Hematopoietic multipotent progenitor cell treated with erythropoietin and hydrocortisone succinate and interleukin-3 and kit ligand, for 17 days (in vitro differentiated cells): ENCODE measurements around the gene ARHGAP5.
A peak's percentile ranks its signal among the peaks of the same experiment; 100 is the strongest.

Experiments used
- DNase-seq: peaks from one replicate; pipeline ENCODE4 v3.0.0-alpha.2; 2015; ENCODE audit warnings: low spot score

ARHGAP5 gene

DNA sequence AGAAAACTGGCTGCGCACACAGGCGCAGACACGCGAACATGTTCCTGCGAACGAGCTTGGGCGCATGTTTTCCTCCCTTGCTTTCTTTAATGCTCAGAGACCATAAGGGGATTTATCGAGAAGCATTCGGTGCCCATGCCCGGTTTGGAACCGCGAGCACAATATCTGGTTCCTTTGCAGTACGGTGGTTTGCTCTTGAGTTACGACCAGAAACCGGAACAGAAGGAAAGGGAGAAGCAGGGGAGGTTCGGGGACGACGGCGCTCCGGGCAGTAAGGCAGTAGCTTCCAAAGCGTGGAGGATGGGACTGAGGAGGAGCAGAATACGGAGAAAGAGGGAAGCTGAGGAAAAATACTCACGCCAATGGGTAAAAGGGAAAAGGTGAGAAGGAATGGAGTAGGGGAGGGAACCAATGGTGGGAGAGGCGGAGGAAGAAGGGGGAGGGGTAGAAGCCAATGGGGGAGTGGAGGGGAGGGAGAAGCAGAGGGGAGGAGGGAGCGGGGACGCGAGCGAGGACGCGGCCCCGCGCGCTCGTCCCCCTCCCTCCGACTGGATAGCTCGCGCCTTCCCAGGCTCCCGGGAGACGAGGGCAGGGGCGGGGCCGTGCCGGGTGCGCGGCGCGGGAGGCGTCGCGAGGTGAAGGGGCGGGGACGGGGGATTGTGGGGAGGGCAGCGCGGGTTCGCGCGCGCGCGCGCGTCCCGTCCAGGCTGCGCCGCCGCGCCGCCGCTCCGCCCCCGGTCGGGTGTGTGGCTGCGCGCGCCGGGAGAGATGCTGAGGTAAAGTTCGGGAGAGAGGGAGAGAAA, 625 bp upstream of the ARHGAP5 start:
- DNase-seq = peak; percentile 70

GRCh38 chr14:32078023-32078857, 1.1 kb downstream of the ARHGAP5 start:
- DNase-seq = peak; percentile 23

DNA sequence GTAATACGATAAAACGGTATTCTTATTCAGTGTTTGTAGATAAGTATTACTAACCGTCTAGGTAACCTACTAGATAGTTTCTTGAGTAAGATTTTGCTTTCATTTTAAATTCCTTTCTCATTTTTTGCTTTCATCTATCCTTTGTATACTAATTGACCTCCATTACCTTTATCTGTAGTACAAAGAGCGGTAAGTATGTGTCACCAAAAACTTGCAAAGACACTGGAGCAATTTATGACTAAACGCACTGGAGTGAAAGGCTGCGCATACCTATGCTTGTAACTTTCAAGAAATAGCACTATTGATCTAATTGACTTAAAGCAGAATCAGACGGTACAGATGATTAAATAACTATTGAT, 1.7 kb downstream of the ARHGAP5 start:
- DNase-seq = no peak

GRCh38 chr14:32079264-32079663, 2.2 kb downstream of the ARHGAP5 start:
- no peak for DNase-seq

GRCh38 chr14:32080001-32080510, 3.0 kb downstream of the ARHGAP5 start:
- no peak for DNase-seq

GRCh38 chr14:32081901-32082300, 4.8 kb downstream of the ARHGAP5 start:
- no peak for DNase-seq

- DNase-seq = no peak
Measured at GRCh38 chr14:32083315-32083624, 6.2 kb downstream of the ARHGAP5 start.

DNA sequence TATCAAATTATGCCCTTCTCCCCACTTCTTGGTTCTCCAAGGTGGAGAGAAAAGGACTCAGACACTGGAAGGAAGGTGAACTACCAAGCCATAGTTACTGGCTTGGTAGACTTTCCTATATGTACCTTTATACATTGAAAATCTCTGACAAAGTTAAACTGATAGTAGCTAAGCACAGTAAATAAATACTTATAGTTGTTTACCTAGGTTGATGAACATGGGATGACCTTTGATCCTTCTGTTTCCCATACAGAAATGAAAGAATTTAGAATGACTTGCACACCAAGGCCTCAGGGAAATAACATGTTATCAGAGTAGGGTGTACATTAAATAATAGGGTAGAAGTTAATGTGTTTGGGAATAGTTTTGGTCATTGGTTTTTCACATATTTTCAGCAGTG, 6.7 kb downstream of the ARHGAP5 start:
- DNase-seq = no peak

- no peak for DNase-seq
Measured at GRCh38 chr14:32085182-32085844, 8.2 kb downstream of the ARHGAP5 start.

DNA sequence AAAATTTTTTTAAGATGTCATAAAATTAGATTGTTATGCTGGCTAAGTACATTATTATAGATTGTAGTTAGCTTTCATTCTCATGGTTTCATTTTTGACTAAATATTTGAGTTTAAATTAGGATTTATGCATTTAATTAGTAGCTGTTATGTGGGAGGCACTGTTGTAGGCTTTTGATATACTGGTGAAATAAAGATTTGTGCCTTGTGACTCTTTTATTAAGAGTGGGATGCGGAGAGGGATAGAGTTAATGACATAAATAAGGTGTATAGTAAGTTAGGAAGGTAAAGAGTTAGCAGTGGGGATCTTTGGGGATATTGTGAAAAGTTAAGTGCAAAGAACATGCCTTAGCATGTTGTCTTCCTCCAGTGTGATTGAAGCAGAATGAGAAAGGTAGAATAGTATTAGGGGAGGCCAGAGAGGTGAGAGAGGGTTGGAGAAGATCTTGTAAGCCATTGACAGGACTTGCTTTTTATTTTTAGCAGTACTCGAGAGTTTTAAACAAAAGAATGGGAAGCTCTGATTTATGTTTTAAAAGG, 8.8 kb downstream of the ARHGAP5 start:
- no peak for DNase-seq

DNA sequence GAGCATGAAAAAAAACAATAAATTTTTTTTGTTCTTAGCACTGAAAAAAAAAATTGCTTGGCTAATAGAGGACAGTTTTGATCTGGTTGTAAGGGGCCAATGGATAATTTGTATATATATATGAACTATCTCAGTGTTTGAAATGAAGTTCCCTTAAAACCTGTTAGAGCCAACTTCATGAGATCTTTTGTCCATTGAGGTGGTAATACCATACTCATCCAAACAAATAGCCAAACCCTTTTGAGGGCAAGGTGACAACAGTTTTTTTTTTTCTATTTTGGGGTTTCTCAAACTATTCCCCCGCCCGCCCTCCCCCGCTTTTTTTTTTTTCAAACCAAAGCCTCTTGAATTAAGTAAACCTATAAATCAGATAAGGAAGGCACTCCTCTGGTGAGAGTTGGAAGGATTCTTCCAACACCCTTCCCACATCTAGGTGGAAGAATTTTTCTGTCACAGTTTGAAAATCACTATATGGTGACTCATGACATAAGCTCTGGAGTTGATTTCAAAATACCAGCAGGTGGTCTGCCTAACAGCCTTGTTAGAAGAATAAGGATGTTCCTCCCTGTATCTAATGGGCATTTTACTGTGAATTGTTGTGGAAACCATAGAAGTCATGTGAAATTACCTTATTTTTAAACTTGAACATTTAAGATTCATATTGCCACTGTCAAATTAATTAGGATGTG, 10.2 kb downstream of the ARHGAP5 start:
- no peak for DNase-seq

DNA sequence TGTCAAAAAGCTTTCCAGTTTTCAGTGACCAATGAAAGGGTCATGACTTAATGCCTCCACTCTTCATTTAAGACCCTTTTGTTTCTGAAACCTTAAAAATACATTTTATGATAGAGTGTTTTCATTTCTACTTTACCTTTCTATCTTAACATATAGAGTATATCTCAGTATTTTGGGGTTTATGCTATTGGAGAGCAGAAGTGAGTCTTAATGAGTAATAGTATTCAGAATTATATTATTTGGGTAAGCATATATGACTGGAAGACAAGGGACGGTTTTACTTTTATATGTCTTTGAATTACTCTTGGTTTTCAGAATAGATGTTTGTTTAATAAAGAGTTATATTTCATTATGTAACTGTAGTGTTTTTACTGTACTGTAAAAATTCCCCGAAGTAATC, 10.8 kb downstream of the ARHGAP5 start:
- DNase-seq = no peak

DNA sequence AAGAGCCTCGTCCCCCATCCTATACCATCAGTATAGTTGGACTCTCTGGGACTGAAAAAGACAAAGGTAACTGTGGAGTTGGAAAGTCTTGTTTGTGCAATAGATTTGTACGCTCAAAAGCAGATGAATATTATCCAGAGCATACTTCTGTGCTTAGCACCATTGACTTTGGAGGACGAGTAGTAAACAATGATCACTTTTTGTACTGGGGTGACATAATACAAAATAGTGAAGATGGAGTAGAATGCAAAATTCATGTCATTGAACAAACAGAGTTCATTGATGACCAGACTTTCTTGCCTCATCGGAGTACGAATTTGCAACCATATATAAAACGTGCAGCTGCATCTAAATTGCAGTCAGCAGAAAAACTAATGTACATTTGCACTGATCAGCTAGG, 13.6 kb downstream of the ARHGAP5 start:
- DNase-seq = no peak

DNA sequence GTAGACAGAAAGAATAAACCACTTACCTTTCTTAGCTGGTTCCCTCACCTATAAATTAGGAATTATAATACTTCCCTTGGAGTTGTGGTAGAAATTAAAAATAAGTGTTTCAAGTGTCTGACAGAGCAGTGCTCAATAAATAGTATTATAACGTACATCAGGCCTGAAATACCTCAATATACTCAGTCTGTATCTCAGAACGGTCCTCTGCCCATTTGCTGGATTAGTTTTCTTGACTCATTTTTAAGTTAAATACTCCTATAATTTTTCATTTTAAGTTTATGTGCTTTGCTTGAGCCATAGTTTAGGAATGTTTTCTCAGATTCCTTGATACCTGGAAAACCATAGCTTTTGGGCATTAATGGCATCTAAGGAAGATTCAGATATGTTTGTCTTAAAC, 22.4 kb downstream of the ARHGAP5 start:
- no peak for DNase-seq

DNA sequence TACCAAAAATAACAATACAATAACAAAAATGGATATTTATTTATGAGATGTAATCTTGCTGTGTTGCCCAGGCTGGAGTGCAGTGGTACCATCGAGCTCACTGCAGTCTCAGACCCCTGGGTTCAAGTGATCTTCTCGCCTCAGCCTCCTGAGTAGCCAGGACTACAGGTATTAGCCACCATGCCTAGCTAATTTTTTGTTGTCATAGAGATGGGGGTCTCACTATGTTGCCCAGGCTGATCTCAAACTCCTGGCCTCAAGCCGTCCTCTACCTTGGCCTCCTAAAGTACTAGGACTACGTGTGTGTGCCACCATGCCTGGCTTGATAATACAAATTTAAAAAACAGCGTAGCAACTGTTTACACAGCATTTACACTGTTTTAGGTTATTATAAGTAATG, 23.1 kb downstream of the ARHGAP5 start:
- no peak for DNase-seq

DNA sequence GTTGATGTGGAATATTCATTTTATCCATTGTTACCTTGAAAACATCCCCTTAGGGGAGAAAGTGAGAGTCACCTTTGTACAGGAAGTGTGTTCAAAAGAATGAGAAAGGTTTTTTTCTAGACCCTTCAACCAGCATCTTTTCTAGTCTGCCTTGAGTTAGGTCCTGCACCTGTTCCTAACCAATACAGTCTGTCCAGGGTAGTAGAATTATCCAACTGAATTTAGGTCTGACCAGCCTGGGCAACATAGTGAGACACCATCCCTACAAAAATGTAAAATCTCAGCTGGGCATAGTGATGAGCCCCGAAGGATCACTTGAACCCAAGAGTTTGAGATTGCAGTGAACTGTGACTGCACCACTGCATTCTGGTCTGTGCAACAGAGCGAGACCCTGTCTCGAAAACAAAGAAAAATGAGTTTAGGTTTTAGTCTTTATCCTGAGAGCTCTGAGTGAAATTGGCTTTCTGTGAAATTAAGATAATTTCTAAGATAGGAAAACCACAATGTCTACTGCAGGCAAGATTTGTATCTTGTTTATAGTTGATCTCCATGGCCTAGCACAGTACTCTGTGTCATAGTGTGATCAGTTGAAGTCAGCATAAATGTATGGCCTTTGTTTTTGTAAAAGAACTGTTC, 25.2 kb downstream of the ARHGAP5 start:
- DNase-seq = no peak

- DNase-seq = no peak
Measured at GRCh38 chr14:32102968-32103367, 25.9 kb downstream of the ARHGAP5 start.

GRCh38 chr14:32104308-32104707, 27.2 kb downstream of the ARHGAP5 start:
- DNase-seq = no peak

GRCh38 chr14:32104803-32105202, 27.7 kb downstream of the ARHGAP5 start:
- DNase-seq = no peak

DNA sequence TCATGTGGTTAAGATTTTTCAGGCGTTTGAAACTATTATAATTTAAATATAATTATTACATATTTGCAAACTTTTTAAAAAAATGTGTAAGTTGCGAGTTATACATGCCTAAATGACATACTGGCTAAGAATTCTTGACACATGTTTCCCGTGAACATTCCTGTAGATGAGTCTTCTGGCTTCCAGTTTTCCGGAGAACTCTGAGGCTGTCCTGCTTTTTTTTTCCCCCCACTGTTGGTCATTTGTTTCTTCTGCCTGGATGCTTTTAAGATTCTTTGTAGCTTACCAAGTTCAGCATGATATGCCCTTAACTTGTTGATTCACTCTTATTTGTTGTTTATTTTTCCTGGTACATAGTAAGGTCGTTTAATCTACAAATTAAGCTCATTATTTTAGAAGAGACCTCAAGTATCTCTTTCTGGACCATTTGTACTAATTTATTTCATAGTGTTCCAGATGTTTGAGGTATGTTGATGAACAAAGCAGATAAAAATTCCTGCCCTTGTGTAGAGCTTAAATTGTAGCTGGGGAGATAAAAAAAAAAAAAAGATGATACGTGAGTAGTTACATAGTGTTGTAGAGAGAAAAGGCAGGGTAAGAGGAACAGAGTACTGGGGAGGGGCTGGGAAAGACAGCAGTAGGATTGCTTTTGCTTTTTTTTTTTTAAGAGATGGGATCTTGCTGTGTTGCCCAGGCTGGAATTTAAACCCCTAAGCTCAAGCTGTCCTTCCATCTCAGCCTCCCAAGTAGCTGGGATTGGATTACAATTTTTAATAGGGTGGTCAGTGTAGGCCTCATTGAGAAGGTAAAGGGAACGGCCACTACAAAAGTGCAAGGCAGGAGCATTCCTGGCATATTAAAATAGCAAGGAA, 32.8 kb downstream of the ARHGAP5 start:
- no peak for DNase-seq

DNA sequence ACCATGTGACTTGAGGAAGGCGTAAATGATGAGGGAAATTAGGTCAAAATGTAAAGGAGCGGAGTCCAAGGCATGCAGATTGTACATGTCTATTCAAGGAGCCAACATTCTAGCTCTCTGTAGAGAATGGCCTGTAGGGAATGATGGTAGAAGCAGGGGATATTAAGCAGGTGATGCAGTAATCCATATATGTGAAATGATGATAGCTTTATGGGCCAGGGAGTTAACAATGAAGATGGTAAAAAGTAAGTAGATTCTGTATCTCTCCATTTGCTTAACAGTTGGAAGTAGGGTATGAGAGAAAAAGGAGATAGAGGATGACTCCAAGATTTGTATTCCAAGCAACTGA, 33.4 kb downstream of the ARHGAP5 start:
- DNase-seq = no peak
